Measurements from ENCODE around the gene HPD.

HPD gene

GRCh38 chr12:121849211-121849610, 9.4 kb downstream of the HPD start:
- Histone ChIP-seq H3F3A (ENCODE audit: insufficient read depth, low read length) (no peaks in the 10 kb centered on the region), H3K9ac (ENCODE audit: low read length) (no peak overlapping the region), H3K27me3 (replicated peaks; ENCODE audit: insufficient read depth, low read length) (no peaks in the 10 kb centered on the region), H2AFZ (ENCODE audit: low read length) (no peak overlapping the region), H3K9me3 (replicated peaks; ENCODE audit: insufficient read depth, low read length) (no peaks in the 10 kb centered on the region), H3K4me1 (ENCODE audit: low read length) (no peaks in the 10 kb centered on the region), H3K9me2 (replicated peaks; ENCODE audit: insufficient read depth, low read length) (no peaks in the 10 kb centered on the region), H3K79me2 (ENCODE audit: low read length) (no peaks in the 10 kb centered on the region), H3K4me2 (ENCODE audit: low read depth, low read length) (no peak overlapping the region), H3K4me3 (ENCODE audit: low read length) (no peak overlapping the region), H4K20me1 (ENCODE audit: insufficient read depth, low read length) (no peaks in the 10 kb centered on the region), H3K36me3 (replicated peaks; ENCODE audit: insufficient read depth, low read length) (no peaks in the 10 kb centered on the region), H3K27ac (ENCODE audit: low read length) (no peak overlapping the region)
- DNase-seq: no peak
- no peak for TF ChIP-seq EZH2 (optimal IDR thresholded peaks at IDR 0.05; ENCODE audit: low read depth, low read length)
- TF ChIP-seq, protein P1, sequence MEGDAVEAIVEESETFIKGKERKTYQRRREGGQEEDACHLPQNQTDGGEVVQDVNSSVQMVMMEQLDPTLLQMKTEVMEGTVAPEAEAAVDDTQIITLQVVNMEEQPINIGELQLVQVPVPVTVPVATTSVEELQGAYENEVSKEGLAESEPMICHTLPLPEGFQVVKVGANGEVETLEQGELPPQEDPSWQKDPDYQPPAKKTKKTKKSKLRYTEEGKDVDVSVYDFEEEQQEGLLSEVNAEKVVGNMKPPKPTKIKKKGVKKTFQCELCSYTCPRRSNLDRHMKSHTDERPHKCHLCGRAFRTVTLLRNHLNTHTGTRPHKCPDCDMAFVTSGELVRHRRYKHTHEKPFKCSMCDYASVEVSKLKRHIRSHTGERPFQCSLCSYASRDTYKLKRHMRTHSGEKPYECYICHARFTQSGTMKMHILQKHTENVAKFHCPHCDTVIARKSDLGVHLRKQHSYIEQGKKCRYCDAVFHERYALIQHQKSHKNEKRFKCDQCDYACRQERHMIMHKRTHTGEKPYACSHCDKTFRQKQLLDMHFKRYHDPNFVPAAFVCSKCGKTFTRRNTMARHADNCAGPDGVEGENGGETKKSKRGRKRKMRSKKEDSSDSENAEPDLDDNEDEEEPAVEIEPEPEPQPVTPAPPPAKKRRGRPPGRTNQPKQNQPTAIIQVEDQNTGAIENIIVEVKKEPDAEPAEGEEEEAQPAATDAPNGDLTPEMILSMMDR (IDR thresholded peaks at IDR 0.05; ENCODE audit: low read length): no peak

GRCh38 chr12:121845701-121846100, 13.0 kb downstream of the HPD start:
- Histone ChIP-seq H3K9me3 (replicated peaks; ENCODE audit: insufficient read depth, low read length) (no peaks in the 10 kb centered on the region), H3K27me3 (replicated peaks; ENCODE audit: insufficient read depth, low read length) (no peaks in the 10 kb centered on the region), H2AFZ (ENCODE audit: low read length) (no peak overlapping the region), H3K4me3 (ENCODE audit: low read length) (no peak overlapping the region), H3K27ac (ENCODE audit: low read length) (no peak overlapping the region), H3K79me2 (ENCODE audit: low read length) (no peaks in the 10 kb centered on the region), H3K36me3 (replicated peaks; ENCODE audit: insufficient read depth, low read length) (no peaks in the 10 kb centered on the region), H4K20me1 (ENCODE audit: insufficient read depth, low read length) (no peaks in the 10 kb centered on the region), H3K4me2 (ENCODE audit: low read depth, low read length) (no peak overlapping the region), H3K9me2 (replicated peaks; ENCODE audit: insufficient read depth, low read length) (no peaks in the 10 kb centered on the region), H3F3A (ENCODE audit: insufficient read depth, low read length) (no peaks in the 10 kb centered on the region), H3K9ac (ENCODE audit: low read length) (no peak overlapping the region), H3K4me1 (ENCODE audit: low read length) (no peaks in the 10 kb centered on the region)
- DNase-seq: no peak
- TF ChIP-seq, protein P1 (IDR thresholded peaks at IDR 0.05; ENCODE audit: low read length): no peak
- TF ChIP-seq EZH2phosphoT487 (IDR thresholded peaks at IDR 0.05; ENCODE audit: low read length) (no peak), EZH2 (optimal IDR thresholded peaks at IDR 0.05; ENCODE audit: low read depth, low read length) (no peak)

- Histone ChIP-seq H3K27ac (ENCODE audit: low read length) (no peak overlapping the region), H2AFZ (ENCODE audit: low read length) (no peak overlapping the region), H3K4me1 (ENCODE audit: low read length) (no peaks in the 10 kb centered on the region), H3K4me3 (ENCODE audit: low read length) (no peak overlapping the region), H3F3A (ENCODE audit: insufficient read depth, low read length) (no peaks in the 10 kb centered on the region), H3K9ac (ENCODE audit: low read length) (no peak overlapping the region), H3K4me2 (ENCODE audit: low read depth, low read length) (no peak overlapping the region), H3K27me3 (replicated peaks; ENCODE audit: insufficient read depth, low read length) (no peaks in the 10 kb centered on the region), H3K79me2 (ENCODE audit: low read length) (no peaks in the 10 kb centered on the region), H3K9me2 (replicated peaks; ENCODE audit: insufficient read depth, low read length) (no peaks in the 10 kb centered on the region), H3K36me3 (replicated peaks; ENCODE audit: insufficient read depth, low read length) (no peaks in the 10 kb centered on the region), H4K20me1 (ENCODE audit: insufficient read depth, low read length) (no peaks in the 10 kb centered on the region), H3K9me3 (replicated peaks; ENCODE audit: insufficient read depth, low read length) (no peaks in the 10 kb centered on the region)
- no peak for DNase-seq
- TF ChIP-seq EZH2 (optimal IDR thresholded peaks at IDR 0.05; ENCODE audit: low read depth, low read length) (no peak), EZH2phosphoT487 (IDR thresholded peaks at IDR 0.05; ENCODE audit: low read length) (no peak)
- TF ChIP-seq, protein P1 (IDR thresholded peaks at IDR 0.05; ENCODE audit: low read length): no peak
These were observed 15.2 kb downstream of the HPD start for GRCh38 chr12:121843236-121843982.
